Epithelial cell of esophagus (primary cell): ENCODE data around the gene RHOF.

Experiments used
- DNase-seq: peaks from one replicate; pipeline ENCODE4 v3.0.0; 2010; ENCODE audit warnings: low read depth
- H3K4me3 ChIP-seq: 2 replicates; pipeline ENCODE4 v1.5.1; 2011; ENCODE audit warnings: mild to moderate bottlenecking, low read length, control low read depth
- CTCF ChIP-seq: IDR thresholded peaks from 2 replicates; pipeline ENCODE4 v1.5.1; 2011; ENCODE audit warnings: low read depth, mild to moderate bottlenecking, low read length, control low read depth, inconsistent platforms; ENCODE audit not compliant: insufficient read depth; ENCODE audit errors: missing control alignments

The RHOF gene

GRCh38 chr12:121741743-121742142, 51.7 kb downstream of the RHOF start:
- no peak for TF ChIP-seq CTCF

GRCh38 chr12:121740847-121741246, 52.6 kb downstream of the RHOF start:
- no peak for TF ChIP-seq CTCF
- DNase-seq: no peak
- H3K4me3 ChIP-seq: no peak overlapping the region

More at GRCh38 chr12:121741743-121742142, 51.7 kb downstream of the RHOF start:
- no peak for DNase-seq
- H3K4me3 ChIP-seq: no peak overlapping the region

GRCh38 chr12:121738340-121738858, 55.1 kb downstream of the RHOF start:
- no peak for DNase-seq
- TF ChIP-seq CTCF: no peak
- H3K4me3 ChIP-seq: no peak overlapping the region

GRCh38 chr12:121733849-121734248, 59.6 kb downstream of the RHOF start:
- no peak for DNase-seq
- H3K4me3 ChIP-seq: no peak overlapping the region
- TF ChIP-seq CTCF: no peak

- TF ChIP-seq CTCF: no peak
- no peak for DNase-seq
- no peak overlapping the region for H3K4me3 ChIP-seq
Measured at GRCh38 chr12:121731473-121731872, 62.0 kb downstream of the RHOF start.

- DNase-seq: no peak
- H3K4me3 ChIP-seq: no peak overlapping the region
- TF ChIP-seq CTCF: no peak
Measured at GRCh38 chr12:121729021-121729420, 64.5 kb downstream of the RHOF start.
